Fibroblast of skin of left quadriceps (primary cell): ENCODE data around the gene NXNL1.
"Not testable (repeated sequence)": the region's sequence is repeated elsewhere in the genome, so short reads cannot be mapped to it uniquely, and the experiment has no call there.

Experiments used
- DNase-seq, 2 experiments: peaks; one replicate each; pipeline ENCODE4 v3.0.0-alpha.2; 2013; ENCODE audit warnings: low read depth in 2 of 2

The NXNL1 gene

DNA sequence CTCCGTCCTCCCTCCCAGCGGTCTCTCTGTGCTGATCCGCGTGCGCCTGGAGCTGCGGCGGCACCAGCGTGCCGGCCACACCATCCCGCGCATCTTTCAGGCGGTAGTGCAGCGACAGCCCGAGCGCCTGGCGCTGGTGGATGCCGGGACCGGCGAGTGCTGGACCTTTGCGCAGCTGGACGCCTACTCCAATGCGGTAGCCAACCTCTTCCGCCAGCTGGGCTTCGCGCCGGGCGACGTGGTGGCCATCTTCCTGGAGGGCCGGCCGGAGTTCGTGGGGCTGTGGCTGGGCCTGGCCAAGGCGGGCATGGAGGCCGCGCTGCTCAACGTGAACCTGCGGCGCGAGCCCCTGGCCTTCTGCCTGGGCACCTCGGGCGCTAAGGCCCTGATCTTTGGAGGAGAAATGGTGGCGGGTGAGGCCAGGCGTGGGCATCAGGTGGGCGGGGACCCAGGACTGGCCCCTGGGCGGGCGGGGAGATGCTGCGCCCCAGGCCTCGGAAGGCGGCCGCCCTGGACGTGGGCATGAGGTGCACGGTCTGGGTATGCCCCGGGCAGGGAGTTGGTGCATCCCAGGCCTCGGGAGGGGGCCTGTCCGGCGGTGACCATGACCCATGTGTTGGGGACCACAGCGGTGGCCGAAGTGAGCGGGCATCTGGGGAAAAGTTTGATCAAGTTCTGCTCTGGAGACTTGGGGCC is 26.0 kb upstream of the NXNL1 start:
- no peak for DNase-seq

DNA sequence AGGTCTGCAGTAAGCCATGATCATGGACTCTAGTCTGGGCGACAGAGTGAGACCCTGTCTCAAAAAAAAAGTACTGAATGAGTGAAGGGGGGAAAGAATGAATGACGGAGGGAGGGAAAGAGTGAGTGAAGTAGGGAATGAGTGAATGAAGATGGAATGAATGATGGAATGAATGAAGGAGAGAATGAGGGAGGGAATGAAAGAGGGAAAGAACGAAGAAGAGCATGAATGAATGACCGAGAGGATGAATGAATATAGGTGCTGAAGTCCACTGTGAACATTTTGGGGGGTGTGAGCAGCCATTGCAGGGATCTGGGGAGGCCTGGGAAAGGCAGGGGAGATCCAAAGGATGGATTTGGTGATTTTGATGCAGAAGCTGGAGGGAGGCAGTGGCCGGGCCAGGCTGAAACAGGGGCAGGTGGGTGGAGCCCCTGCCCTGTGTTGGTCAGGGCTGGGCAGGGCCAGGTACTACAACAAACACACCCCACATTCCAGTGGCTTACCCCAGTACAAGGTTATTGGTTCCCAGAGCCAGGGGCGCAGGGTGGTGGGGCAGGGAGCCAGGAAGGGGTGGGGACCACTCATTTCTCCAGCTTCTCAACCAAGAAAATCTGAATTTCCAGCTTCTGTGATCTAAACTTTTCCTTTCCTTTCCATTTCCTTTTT is 23.9 kb upstream of the NXNL1 start:
- no peak for DNase-seq

DNA sequence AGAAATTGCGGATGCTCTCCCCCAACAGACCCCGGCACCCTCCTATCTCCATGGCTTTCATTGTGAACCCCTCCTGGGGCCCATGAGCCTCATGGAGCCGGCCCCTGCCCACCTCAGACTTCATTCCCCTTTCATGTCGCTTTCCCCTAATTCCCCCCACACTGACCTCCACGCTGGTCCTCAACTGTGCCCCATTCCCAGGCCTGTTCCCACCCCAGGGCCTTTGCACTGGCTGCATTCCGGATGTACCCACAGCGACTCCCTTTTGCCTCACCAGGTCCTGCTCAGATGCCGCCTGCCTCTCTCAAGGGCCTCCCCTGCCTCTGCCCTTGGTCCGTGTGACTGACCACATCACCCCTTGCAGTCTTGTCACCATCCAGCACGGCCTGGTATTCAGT is 22.9 kb upstream of the NXNL1 start:
- DNase-seq = no peak

DNA sequence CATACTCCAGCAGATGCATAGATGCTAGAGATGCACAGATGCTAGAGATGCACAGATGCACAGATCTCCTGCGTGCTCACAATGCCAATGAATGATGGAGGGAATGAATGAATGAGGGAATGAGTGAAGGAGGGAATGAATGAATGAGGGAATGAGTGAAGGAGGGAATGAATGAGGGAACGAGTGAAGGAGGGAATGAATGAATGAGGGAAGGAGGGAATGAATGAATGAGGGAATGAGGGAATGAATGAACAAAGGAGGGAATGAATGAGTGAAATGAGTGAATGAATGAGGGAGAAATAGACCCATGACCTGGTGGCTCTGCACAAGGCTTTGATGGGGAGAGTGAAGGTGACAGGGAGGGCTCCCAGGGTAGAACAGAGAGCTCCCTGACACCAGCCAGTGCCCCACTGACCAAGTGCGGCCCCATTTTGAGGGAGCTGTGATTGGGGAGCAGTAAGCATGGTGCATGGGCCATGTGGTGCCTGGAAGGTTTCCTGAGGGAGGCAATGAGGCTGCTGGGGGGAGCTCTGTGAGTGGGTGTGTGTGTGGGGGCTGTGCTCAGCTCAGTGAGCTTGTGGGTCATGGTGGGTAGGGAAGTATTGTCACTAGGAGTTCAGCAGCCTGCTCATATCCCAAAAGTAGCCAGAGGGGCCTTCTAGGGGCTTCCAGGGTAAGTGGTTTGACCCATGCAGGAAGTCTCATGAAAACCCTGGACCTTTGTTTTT is 22.3 kb upstream of the NXNL1 start:
- DNase-seq = no peak

DNA sequence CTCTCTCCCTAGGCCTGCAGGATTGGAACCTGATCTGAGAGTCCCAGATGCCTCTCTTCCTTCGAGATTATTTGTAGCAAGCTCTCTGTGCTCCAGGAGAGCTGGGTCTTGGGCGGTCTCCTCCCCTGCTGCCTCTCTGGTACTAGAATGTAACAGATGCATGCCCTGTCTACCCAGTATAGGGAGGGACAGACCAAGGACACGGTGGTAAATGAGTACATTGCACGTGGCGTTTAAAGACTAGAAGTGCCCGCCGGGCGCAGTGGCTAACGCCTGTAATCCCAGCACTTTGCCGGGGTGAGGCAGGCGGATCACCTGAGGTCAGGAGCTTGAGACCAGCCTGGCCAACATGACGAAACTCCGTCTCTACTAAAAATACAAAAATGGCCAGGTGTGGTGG is 21.3 kb upstream of the NXNL1 start:
- DNase-seq = no peak

DNA sequence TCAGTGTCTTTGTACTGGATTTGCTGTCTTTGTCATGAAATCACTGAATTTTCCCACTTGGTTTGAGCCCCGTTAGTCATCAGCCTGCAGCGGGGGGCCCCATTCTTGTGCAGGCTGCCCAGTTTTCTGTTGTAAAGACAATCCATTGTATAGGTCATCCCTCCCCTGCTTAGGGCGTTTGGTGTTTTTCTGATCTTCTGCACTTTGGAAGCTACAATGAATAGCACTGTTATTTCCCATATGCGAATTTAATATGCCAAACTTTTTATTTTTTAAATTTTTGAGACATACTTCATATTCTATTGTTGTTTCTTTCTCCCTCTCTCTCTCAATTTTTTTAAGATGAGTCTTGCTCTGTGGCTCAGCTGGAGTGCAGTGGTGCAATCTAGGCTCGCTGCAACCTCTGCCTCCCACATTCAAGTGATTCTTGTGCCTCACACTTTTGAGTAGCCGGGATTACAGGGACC is 18.6 kb upstream of the NXNL1 start:
- DNase-seq = peak in 1 of 2 experiments; percentile 36

DNA sequence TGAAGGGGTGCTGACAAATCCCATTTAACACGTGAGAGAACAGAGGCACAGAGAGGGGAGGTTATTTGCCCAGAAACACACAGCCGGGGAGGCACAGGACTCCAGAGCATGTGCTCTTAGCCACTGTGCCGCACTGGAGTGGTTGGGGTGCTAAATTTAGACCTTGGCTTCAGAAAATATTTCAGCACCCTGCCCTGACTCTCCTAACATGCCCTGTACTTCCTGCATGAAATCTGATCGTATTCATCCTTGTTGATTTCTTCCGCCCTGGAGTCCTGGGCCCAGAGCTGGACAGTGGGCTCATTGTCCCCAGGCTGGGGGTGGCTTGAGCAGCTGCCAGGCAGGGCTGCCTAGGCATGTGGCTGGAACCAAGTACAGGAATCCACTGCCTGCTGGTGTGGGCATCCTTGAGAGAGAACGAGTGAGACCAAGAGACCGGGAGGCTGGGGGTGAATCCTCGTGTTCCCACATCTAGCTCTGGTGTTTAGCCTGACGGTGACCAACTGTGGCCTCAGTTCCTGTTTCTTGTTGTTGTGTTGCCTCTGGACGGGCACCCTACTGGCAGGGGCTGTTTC is 14.9 kb upstream of the NXNL1 start:
- no peak for DNase-seq

DNA sequence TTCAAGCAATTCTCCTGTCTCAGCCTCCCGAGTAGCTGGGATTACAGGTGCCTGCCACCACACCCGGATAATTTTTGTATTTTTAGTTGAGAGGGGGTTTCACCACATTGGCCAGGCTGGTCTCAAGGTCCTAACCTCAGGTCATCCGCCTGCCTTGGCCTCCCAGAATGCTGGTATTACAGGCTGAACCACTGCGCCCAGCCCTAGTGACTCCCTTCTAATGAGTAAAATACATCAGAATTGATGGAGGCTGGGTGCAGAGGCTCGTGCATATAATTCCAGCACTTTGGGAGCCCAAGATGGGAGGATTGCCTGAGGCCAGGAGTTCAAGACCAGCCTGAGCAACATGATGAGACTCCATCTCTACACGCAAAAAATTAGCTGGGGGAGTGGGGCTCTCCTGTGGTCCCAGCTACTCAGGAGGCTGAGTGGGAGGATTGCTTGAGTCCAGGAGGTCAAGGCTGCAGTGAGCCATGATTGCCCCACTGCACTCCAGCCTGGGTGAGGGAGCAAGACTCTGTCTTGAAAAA is 14.3 kb upstream of the NXNL1 start:
- not testable (repeated sequence) for DNase-seq

DNA sequence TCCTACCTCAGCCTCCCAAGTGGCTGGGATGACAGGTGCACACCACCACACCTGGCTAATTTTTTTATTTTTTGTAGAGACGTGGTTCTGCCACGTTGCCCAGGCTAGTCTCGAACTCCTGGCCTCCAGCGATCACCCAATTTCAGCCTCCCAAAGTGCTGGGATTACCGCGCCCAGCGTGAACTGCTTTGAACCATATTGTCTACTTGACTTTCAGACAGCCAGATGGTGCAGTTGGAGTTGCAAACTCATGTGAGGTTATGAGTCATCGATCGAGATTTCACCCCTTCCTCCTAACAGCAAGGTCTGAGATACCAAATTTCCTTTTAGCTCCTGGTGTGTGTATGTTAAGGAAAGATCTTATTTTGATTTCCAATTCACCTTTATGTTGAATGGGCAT is 12.3 kb upstream of the NXNL1 start:
- DNase-seq = peak; percentile 56 to 59

DNA sequence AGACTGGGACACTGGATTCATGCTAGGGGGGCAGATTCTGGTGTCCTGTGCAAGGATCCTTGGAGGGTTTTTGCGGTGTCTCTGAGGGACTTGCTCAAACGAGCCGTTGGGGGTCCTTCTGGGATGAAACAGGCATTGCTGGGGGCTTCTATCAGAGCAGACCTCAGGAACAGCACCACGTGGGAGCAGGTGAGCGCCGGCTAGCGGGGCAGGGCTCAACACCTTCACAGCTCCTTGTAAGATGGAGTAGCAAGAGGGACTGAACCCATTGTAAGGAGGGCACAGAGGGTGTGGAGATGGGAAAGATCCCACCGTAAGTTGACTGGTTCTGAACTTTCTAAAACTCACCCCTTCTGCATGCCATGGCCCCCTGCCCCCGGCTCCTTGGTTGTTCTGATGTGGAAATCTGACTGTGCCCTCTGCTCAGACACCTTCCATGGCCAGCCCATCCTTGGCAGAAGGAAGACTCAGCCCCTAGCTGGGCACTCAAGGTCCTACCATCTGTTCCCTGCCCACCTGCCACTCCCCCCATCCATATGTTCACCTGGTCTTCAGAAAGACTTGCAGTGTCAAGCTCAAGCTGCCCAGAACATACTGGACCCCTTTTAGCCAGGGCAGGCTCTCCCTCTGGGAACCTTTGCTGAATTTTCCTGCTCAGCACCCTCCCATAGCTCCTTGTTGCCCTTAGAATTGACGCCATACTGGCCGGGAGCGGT is 10.8 kb upstream of the NXNL1 start:
- DNase-seq = no peak

DNA sequence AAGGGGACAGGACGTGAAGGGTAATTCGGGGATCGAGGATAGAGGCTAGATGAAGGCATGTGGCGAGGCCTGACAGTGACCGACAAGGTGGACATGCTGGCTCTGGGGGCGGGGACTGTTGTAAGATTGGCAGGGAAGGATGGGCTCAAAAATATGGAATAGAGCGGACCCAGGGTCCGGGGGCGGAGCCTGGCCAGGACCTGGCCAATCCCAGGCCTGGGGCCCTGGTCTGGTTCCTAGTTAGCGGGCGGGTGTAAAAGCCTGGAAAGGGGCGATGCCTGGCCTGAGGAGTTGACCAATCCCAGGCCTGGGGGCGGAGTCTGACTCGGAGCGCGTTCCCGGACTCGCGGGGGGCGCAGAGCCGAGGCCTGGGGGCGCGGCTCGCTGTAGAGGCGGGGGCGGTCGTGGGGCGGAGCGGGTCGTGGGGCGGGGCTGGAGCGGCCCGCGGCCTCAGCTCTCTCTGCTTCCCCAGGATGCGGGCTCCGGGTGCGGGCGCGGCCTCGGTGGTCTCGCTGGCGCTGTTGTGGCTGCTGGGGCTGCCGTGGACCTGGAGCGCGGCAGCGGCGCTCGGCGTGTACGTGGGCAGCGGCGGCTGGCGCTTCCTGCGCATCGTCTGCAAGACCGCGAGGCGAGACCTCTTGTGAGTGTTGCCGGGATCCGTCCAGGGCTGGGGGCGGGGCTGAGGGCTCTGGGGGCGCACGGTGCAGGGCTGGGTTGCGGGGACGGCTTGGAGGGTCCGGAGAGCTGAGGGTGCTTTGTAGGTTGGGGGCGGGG is 9.5 kb upstream of the NXNL1 start, which contains the start of gene SLC27A1:
Gene SLC27A1, plus strand, starts transcription at position 457 of the 774 bp plus-strand sequence. Its CDS starts 17 bp downstream, at position 474.
- peak; percentile 98 to 99 for DNase-seq

DNA sequence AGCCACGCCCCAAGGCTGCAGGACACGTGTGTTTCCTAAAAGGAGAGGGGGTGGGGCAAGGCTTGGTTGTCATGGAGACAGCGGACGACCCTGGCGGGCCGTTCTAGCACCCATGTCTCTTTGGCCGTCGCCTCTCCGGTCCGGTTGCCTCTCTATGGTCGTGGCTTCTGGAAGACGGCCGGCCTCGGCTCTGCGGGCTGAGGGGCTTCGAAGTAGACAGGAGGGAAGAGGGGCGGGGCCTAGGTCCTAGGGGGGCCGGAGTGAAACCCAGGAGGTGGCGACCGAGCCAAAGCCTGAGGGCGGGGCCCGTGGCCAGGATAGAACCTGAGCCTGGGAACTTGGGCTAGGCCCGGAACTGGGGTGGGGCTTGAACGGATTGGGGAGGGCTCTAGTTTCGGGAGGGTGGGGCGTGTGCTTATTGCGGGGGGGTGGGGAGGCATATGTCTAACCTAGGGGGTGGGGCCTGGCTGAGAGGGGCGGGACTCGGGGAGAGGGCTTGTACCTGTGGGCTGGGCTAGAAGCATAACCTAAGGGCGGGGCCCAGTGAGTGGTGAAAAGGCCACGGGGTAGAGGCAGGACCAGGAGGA is 8.8 kb upstream of the NXNL1 start:
- peak; percentile 90 to 91 for DNase-seq

DNA sequence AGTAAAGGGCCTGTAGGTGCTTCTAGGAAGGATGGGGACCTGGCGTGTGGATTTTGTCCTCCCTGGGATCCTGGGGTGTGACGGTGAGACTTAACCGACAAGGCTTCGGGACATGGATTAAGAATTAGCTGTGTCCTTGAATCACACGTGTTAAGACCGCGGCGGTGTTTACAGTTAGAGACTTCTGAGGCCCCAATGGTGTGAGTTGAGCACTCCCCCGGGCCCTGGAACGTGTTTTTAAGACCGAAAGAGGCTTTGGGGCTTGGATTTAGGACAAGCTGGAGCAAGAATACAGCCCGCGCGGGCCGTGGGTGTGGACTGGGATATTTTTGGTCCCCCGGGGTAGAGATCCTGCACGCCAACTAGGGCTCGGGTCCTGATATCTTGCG is 8.4 kb upstream of the NXNL1 start:
- no peak for DNase-seq

DNA sequence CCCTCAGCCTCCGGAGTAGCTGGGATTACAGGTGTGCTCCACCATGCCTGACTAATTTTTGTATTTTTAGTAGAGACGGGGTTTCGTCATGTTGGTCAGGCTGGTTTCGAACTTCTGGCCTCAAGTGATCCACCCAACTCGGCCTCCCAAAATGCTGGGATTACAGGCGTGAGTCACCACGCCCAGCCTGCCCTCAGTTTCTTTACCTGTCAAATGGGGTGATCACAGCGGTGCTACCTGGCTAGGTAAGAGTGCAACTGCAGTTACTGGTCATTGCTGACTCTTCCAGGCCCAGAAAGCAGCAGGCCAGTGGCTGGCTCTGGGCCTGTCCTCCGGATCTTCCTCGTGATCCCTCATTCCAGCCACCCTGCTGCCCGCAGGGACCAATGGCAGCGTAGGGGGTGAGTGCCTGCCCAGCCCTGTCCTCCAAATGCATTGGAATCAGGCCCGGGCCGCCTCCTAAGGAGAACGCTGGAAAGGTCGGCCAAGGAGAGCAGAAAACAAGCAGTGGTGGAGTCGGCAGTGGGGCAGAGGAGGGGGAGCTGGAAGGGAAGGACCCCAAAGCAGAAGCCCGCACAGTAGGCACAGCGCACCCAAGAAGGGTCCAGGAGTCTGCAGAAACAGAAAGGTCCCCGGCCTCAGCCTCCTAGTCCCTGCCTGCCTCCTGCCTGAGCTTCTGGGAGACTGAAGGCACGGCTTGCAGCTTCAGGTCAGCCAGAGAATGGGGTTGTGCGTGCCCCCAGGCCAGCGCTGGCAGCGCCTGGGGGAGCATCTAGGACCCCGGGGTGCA is 7.8 kb upstream of the NXNL1 start:
- DNase-seq = no peak

DNA sequence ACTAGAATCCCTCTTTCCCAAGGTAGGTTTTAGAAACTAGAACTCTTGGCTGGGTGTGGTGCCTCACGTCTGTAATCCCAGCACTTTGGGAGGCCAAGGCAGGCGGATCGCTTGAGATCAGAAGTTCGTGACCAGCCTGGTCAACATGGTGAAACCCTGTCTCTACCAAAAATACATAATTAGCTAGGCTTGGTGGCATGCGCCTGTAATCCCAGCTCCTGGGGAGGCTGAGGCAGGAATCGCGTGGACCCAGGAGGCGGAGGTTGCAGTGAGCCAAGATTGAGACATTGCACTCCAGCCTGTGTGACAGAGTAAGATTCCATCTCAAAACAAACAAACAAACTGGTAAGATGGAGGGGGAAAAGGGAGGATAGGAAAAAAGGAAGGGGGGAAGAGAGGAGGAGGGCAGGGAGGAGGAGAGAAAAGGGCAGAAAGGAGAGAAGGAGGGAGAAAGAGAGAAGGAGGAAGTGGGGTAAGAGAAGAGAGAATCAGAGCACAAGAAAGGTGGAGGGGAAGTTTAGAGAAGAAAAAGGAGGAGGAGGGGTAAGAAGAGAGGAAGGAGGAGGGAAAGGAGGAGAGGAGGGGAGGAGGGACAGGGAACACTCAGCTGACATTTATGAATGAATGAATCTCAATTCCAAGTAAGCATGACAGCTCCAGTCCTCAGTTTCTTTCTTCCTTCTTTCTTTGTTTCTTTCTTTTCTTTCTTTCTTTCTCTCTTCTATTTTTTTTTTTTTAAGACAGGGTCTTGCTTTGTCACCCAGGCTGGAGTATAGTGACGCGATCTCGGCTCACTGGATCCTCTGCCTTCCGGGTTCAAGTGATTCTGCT is 7.0 kb upstream of the NXNL1 start:
- DNase-seq = no peak

DNA sequence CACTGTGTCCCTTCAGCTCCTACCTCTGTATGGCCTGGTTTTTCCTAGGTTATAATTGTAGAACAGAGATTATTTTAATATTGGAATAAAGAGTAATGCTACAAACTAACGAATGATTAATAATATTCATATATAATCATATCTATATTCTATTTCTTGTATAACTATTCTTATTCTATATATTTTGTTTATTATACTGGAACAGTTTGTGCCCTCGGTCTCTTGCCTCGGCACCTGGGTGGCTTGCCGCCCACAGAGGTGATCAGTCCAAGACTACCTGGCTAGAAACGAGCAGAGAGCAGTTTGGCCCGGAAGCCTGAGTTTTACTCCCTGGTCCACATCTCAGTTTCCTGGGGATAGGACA is 5.7 kb upstream of the NXNL1 start:
- DNase-seq = no peak

DNA sequence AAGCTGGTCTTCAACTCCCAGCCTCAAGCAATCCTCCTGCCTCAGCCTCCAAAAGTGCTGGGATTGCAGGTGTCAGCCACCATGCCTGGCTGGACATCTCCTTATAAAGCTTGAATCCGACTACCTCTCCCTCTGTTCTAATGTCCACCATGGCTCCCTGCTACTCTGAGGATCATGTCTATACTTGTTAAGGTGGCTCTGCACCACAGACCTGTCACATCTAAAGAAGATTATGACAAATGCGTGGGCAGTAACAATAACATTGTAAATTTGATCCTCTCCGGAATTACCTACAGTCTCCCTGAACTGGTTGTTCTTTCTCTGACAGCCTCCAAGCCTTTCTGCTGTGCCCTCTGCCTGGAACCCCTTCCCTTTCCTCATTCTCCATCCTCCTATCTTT is 1.8 kb downstream of the NXNL1 start:
- no peak for DNase-seq

DNA sequence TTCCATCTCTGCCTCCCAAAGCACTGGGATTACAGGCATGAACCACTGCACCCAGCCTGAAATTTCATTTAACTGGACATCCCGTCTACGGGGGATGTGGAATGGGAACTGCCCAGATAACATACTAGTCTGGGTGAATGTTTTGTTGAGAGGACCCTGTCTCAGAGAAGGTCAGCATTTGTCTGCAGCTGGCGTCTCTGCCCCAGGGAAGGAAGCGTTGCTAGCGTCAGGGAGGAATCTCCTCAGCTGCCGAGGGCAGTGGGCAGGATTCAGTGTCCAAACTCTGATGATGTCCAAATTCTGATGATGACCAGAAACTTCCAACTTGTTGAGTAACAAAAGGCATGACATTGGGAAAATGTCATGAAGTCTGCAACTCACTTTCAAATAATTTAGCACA is 3.1 kb downstream of the NXNL1 start:
- DNase-seq = no peak

DNA sequence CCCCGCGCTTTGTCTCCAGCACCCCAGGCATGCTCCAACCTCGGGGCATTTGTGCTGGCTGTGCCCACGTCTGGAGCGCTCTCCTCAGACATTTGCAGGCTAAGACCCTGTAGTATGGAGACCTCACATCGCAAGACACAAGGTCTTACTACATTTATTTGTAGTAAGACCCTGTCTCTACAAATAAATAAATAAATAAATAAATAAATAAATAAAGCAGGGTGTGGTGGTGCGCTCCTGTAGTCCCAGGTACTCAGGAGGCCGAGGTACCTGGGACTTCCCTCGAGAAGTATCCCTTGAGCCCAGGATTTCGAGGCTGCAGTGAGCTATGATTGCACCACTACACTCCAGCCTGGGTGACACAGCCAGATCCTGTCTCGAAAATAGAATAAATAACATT is 4.6 kb downstream of the NXNL1 start:
- DNase-seq = no peak
